Keratinocyte (primary cell): ENCODE results near the gene SLC10A3. TPM values are rescaled to one million over a fixed set of nuclear protein-coding genes. Genes with fewer than 3 reads are reported as not detected.

ENCODE experiments used
- DNase-seq: peaks from one replicate; pipeline ENCODE4 v3.0.0-alpha.2; 2011; ENCODE audit warnings: low read depth, missing footprints, low spot score
- FAIRE-seq: peaks from 2 replicates; lab custom pipeline; 2011; peaks lifted over from hg19 to GRCh38; lab: Jason Lieb, UNC
- H2AFZ ChIP-seq: 2 replicates; pipeline ENCODE4 v1.6.0; 2012; ENCODE audit warnings: low read length, control low read depth, inconsistent platforms; ENCODE audit not compliant: control insufficient read depth
- H3K27ac ChIP-seq: 2 replicates; pipeline ENCODE4 v1.5.1; 2011; ENCODE audit warnings: low read length; ENCODE audit not compliant: control insufficient read depth, insufficient read depth
- H3K27me3 ChIP-seq: 3 replicates; pipeline ENCODE4 v1.6.0; 2011; ENCODE audit warnings: low read length; ENCODE audit not compliant: control insufficient read depth, insufficient read depth; ENCODE audit errors: extremely low read depth
- H3K36me3 ChIP-seq, 2 experiments: 2 replicates in 1 of 2; 3 replicates in 1 of 2; pipeline ENCODE4 v1.5.1; 2011; ENCODE audit warnings: low read length in 2 of 2, mild to moderate bottlenecking in 1 of 2; ENCODE audit not compliant: control insufficient read depth in 2 of 2, insufficient read depth in 2 of 2; ENCODE audit errors: extremely low read depth in 1 of 2
- H3K4me1 ChIP-seq: 3 replicates; pipeline ENCODE4 v1.5.1; 2011; ENCODE audit warnings: low read length; ENCODE audit not compliant: control insufficient read depth, insufficient read depth; ENCODE audit errors: extremely low read depth
- H3K4me2 ChIP-seq: 3 replicates; pipeline ENCODE4 v1.6.0; 2011; ENCODE audit warnings: low read depth, low read length; ENCODE audit not compliant: control insufficient read depth, insufficient read depth; ENCODE audit errors: extremely low read depth
- H3K4me3 ChIP-seq, 3 experiments: fragments of 200-600 bp in 1 of 3; sonication (generic) in 1 of 3; 2 replicates in 2 of 3; 3 replicates in 1 of 3; pipeline ENCODE4 v1.5.1; 2011 to 2016; ENCODE audit warnings: low read length in 3 of 3, mild to moderate bottlenecking in 3 of 3, control low read depth in 2 of 3, inconsistent platforms in 1 of 3, low read depth in 1 of 3, mixed read lengths in 1 of 3, mixed run types in 1 of 3, moderate library complexity in 1 of 3; ENCODE audit not compliant: control insufficient read depth in 2 of 3, insufficient read depth in 2 of 3; ENCODE audit errors: extremely low read depth in 1 of 3
- H3K79me2 ChIP-seq: 2 replicates; pipeline ENCODE4 v1.6.0; 2012; ENCODE audit warnings: low read length; ENCODE audit not compliant: control insufficient read depth, insufficient read depth
- H3K9ac ChIP-seq: 3 replicates; pipeline ENCODE4 v1.6.0; 2011; ENCODE audit warnings: low read length; ENCODE audit not compliant: control insufficient read depth, insufficient read depth; ENCODE audit errors: extremely low read depth
- H3K9me1 ChIP-seq: 3 replicates; pipeline ENCODE4 v1.6.0; 2011; ENCODE audit warnings: low read length; ENCODE audit not compliant: control insufficient read depth, insufficient read depth; ENCODE audit errors: extremely low read depth
- H3K9me3 ChIP-seq: 2 replicates; pipeline ENCODE4 v1.5.1; 2012; ENCODE audit warnings: low read depth, low read length; ENCODE audit not compliant: control insufficient read depth
- H4K20me1 ChIP-seq: 3 replicates; pipeline ENCODE4 v1.6.0; 2011; ENCODE audit warnings: low read length; ENCODE audit not compliant: control insufficient read depth, insufficient read depth; ENCODE audit errors: extremely low read depth
- CTCF ChIP-seq, 3 experiments: IDR thresholded peaks in 1 of 3; conservative IDR thresholded peaks in 1 of 3; optimal IDR thresholded peaks in 1 of 3; 2 replicates in 2 of 3; 3 replicates in 1 of 3; pipeline versions ENCODE3 to v1.5.1; 2011; ENCODE audit warnings: low read length in 3 of 3, mild to moderate bottlenecking in 3 of 3, moderate library complexity in 2 of 3, control low read depth in 1 of 3, inconsistent platforms in 1 of 3; ENCODE audit not compliant: insufficient read depth in 2 of 3; ENCODE audit errors: extremely low read depth in 1 of 3
- EZH2 ChIP-seq: IDR thresholded peaks from one replicate; pipeline ENCODE4 v1.6.1; 2012; ENCODE audit warnings: inconsistent platforms, mild to moderate bottlenecking, low read length, moderate library complexity
- dilution Hi-C: fragments of 300-500 bp; cut with MboI; formaldehyde crosslinking; loops from one replicate; pipeline ENCODE4 v1.7.0; 2020; ENCODE audit warnings: low sequenced_read_pairs; ENCODE audit not compliant: extremely low pct_ligation_motif_present
- polyA plus RNA-seq, 5 experiments: library from polyadenylated mRNA; depleted of rRNA in 3 of 5; stranded (reverse) in 3 of 5; stranded (forward) in 1 of 5; unstranded in 1 of 5; fragments of >200 nt; gene quantifications; 1 replicate in 1 of 5; 2 replicates in 3 of 5; 3 replicates in 1 of 5; pipeline versions ENCODE4 v1.2.1 to v1.2.3, GENCODE V29; 2011 to 2012; ENCODE audit warnings: missing spikeins in 2 of 5, low read depth in 1 of 5, low replicate concordance in 1 of 5

SLC10A3 gene
- polyA plus RNA-seq, 1 donor (not counting 4 experiments of a cell fraction or from before 2014, with no cell fraction given), result 8.1 TPM

- no peaks in the 10 kb centered on the region for H3K36me3 ChIP-seq
- FAIRE-seq (no peak), DNase-seq (no peak)
- peaks cover 2% of the 10 kb centered on the region for H3K4me1 ChIP-seq
- H3K79me2 ChIP-seq, result no peaks in the 10 kb centered on the region
- no peak overlapping the region for H3K4me2 ChIP-seq
- no peaks in the 10 kb centered on the region for H4K20me1 ChIP-seq
- dilution Hi-C loops, result no loop called here
- H2AFZ ChIP-seq, result no peak overlapping the region
- no peak for TF ChIP-seq CTCF (optimal IDR thresholded peaks at IDR 0.05 in 1 of 3, IDR thresholded peaks at IDR 0.05 in 1 of 3, conservative IDR thresholded peaks at IDR 0.05 in 1 of 3; ENCODE audit: extremely low read depth in 1 of 3, insufficient read depth in 2 of 3, low read length in 3 of 3)
- H3K9me3 ChIP-seq, result no peaks in the 10 kb centered on the region
- no peak overlapping the region for H3K4me3 ChIP-seq
- H3K9ac ChIP-seq, result no peak overlapping the region
- H3K27ac ChIP-seq, result no peak overlapping the region
- no peaks in the 10 kb centered on the region for H3K9me1 ChIP-seq
- no peaks in the 10 kb centered on the region for H3K27me3 ChIP-seq
Observed at GRCh38 chrX:154495472-154495922, 5.1 kb upstream of the SLC10A3 start.

GRCh38 chrX:154494715-154495114 is 4.3 kb upstream of the SLC10A3 start:
- no peak overlapping the region for H2AFZ ChIP-seq
- H3K79me2 ChIP-seq, result no peaks in the 10 kb centered on the region
- H3K27ac ChIP-seq, result no peak overlapping the region
- H3K27me3 ChIP-seq, result no peaks in the 10 kb centered on the region
- no peak overlapping the region for H3K4me3 ChIP-seq
- no peaks in the 10 kb centered on the region for H3K36me3 ChIP-seq
- no peaks in the 10 kb centered on the region for H3K9me3 ChIP-seq
- peaks cover 2% of the 10 kb centered on the region for H3K4me1 ChIP-seq
- no peaks in the 10 kb centered on the region for H3K9me1 ChIP-seq
- DNase-seq (no peak), FAIRE-seq (no peak)
- no peak overlapping the region for H3K4me2 ChIP-seq
- H3K9ac ChIP-seq, result no peak overlapping the region
- TF ChIP-seq CTCF (optimal IDR thresholded peaks at IDR 0.05 in 1 of 3, IDR thresholded peaks at IDR 0.05 in 1 of 3, conservative IDR thresholded peaks at IDR 0.05 in 1 of 3; ENCODE audit: extremely low read depth in 1 of 3, insufficient read depth in 2 of 3, low read length in 3 of 3) (no peak), EZH2 (no peak)
- no peaks in the 10 kb centered on the region for H4K20me1 ChIP-seq
- dilution Hi-C loops, result no loop called here
